K562 (cell line): Measurements from ENCODE around the gene SLC6A20. TPM values are rescaled to one million over a fixed set of nuclear protein-coding genes. Genes with fewer than 3 reads are reported as not detected.

Experiments used
- ATAC-seq: fragments of 200-7000 bp; cut with Tn5 transposase; 3 replicates; pipeline ENCODE4 v1.9.1; 2020; ENCODE audit warnings: moderate library complexity
- BruUV-seq: library from RNA; stranded (reverse); fragments of 400-500 nt; replicated peaks from 2 replicates; lab custom pipeline; 2021; lab: Mats Ljungman, UMichigan
- CTCF ChIA-PET: fragments of 300-600 bp; formaldehyde crosslinking; extraction: SDS; loops from one replicate; lab custom pipeline; 2021; ENCODE audit warnings: low intra/inter-chr PET ratio; lab: Yijun Ruan, JAX
- POLR2A ChIA-PET: fragments of 300-600, 350-650 bp; sonication (Branson Sonifier 250); formaldehyde crosslinking; extraction: SDS; loops from one replicate; lab custom pipeline; 2021; ENCODE audit warnings: antibody characterized with exemption, inconsistent platforms; lab: Yijun Ruan, JAX
- DNase-seq, 4 experiments: peaks; one replicate each; pipeline versions ENCODE4 v3.0.0 to v3.0.0-alpha.2; 2011 to 2018; ENCODE audit warnings: low spot score in 3 of 4, mixed read lengths in 3 of 4; ENCODE audit errors: extremely low read depth in 1 of 4
- FAIRE-seq: peaks from 2 replicates; lab custom pipeline; 2011; peaks lifted over from hg19 to GRCh38; lab: Jason Lieb, UNC
- H2AFZ ChIP-seq: 2 replicates; pipeline ENCODE4 v1.6.0; 2011; ENCODE audit warnings: low read depth, low read length, control low read depth, inconsistent platforms
- H3K27ac ChIP-seq: fragments of 200-600 bp; 3 replicates; pipeline ENCODE4 v1.8.0; 2011; ENCODE audit warnings: low read depth, mild to moderate bottlenecking, control low read depth, inconsistent platforms, low read length, moderate library complexity, mixed read lengths; ENCODE audit errors: extremely low read depth
- H3K27me3 ChIP-seq, 2 experiments: fragments of 300-600 bp in 1 of 2; 2 replicates in 1 of 2; 3 replicates in 1 of 2; pipeline versions ENCODE4 v1.6.0 to v1.8.0; 2011; ENCODE audit warnings: inconsistent platforms in 2 of 2, low read length in 2 of 2, mild to moderate bottlenecking in 1 of 2, mixed read lengths in 1 of 2, moderate library complexity in 1 of 2; ENCODE audit not compliant: control insufficient read depth in 2 of 2, insufficient read depth in 2 of 2
- H3K36me3 ChIP-seq: fragments of 300-600 bp; 3 replicates; pipeline ENCODE4 v1.8.0; 2011; ENCODE audit warnings: mild to moderate bottlenecking, low read length, inconsistent platforms; ENCODE audit not compliant: control insufficient read depth, insufficient read depth
- H3K4me1 ChIP-seq, 2 experiments: fragments of 200-600 bp in 1 of 2; replicated peaks in 1 of 2; 2 replicates in 1 of 2; 3 replicates in 1 of 2; pipeline versions ENCODE4 v1.5.1 to v1.8.0; 2011; ENCODE audit warnings: inconsistent platforms in 2 of 2, low read length in 2 of 2, mild to moderate bottlenecking in 1 of 2, mixed read lengths in 1 of 2, moderate library complexity in 1 of 2; ENCODE audit not compliant: control insufficient read depth in 2 of 2, insufficient read depth in 2 of 2
- H3K4me2 ChIP-seq: 2 replicates; pipeline ENCODE4 v1.6.1; 2011; ENCODE audit warnings: low read length, control low read depth, inconsistent platforms, mixed read lengths; ENCODE audit not compliant: insufficient read depth
- H3K4me3 ChIP-seq: fragments of 200-600 bp; sonication (generic), shearing (Covaris generic); 2 replicates; pipeline ENCODE4 v1.5.1; 2016; ENCODE audit warnings: control low read depth, inconsistent platforms
- H3K79me2 ChIP-seq: fragments of 200-600 bp; 3 replicates; pipeline ENCODE4 v1.8.0; 2011; ENCODE audit warnings: low read length, inconsistent platforms; ENCODE audit not compliant: control insufficient read depth, insufficient read depth
- H3K9ac ChIP-seq, 2 experiments: 2 replicates each; pipeline versions ENCODE4 v1.6.0 to v1.6.1; 2011; ENCODE audit warnings: low read depth in 2 of 2, low read length in 2 of 2, control low read depth in 1 of 2, inconsistent platforms in 1 of 2, mild to moderate bottlenecking in 1 of 2, mixed read lengths in 1 of 2; ENCODE audit not compliant: insufficient read depth in 1 of 2
- H3K9me1 ChIP-seq: one replicate; pipeline ENCODE4 v1.6.0; 2011; ENCODE audit warnings: inconsistent platforms, mild to moderate bottlenecking, low read length, moderate library complexity; ENCODE audit not compliant: control insufficient read depth, insufficient read depth
- H3K9me3 ChIP-seq: replicated peaks from 2 replicates; pipeline ENCODE4 v1.5.1; 2011; ENCODE audit warnings: low read depth, low read length, inconsistent platforms; ENCODE audit not compliant: control insufficient read depth, insufficient read depth
- H4K20me1 ChIP-seq: replicated peaks from 2 replicates; pipeline ENCODE4 v1.6.1; 2011; ENCODE audit warnings: low read length, inconsistent platforms, mixed read lengths; ENCODE audit not compliant: control insufficient read depth, insufficient read depth
- BRCA1 ChIP-seq, 2 experiments: fragments of 450-650 bp in 1 of 2; sonication (generic) in 1 of 2; formaldehyde crosslinking in 1 of 2; IDR thresholded peaks; 2 replicates each; pipeline versions ENCODE4 v1.5.0 to v1.6.1; 2017 to 2020; ENCODE audit warnings: mild to moderate bottlenecking in 1 of 2, missing genetic modification reagents in 1 of 2
- CTCF ChIP-seq, 3 experiments: IDR thresholded peaks in 2 of 3; conservative IDR thresholded peaks in 1 of 3; 2 replicates each; pipeline ENCODE4 v1.5.1; 2011 to 2012; ENCODE audit warnings: low read length in 3 of 3, mild to moderate bottlenecking in 3 of 3, control low read depth in 2 of 3, improper control_type of control experiment in 1 of 3, inconsistent platforms in 1 of 3, low read depth in 1 of 3, mixed read lengths in 1 of 3, moderate library complexity in 1 of 3; ENCODE audit not compliant: insufficient read depth in 2 of 3
- DIDO1 ChIP-seq: fragments of 450-650 bp; IDR thresholded peaks from 2 replicates; pipeline ENCODE4 v1.6.1; 2016; ENCODE audit warnings: low read depth, missing biosample characterization, missing genetic modification characterization
- FIP1L1 ChIP-seq: fragments of 200-400 bp; formaldehyde crosslinking; IDR thresholded peaks from 2 replicates; pipeline ENCODE4 v1.6.1; 2018; ENCODE audit warnings: mild to moderate bottlenecking, low read depth, low read length; ENCODE audit not compliant: poor library complexity, severe bottlenecking
- FOXP1 ChIP-seq: sonication (generic); formaldehyde crosslinking; IDR thresholded peaks from 2 replicates; pipeline ENCODE4 v1.8.0; 2022; ENCODE audit warnings: mild to moderate bottlenecking, missing genetic modification reagents
- HDAC8 ChIP-seq: fragments of 450-650 bp; IDR thresholded peaks from 2 replicates; pipeline ENCODE4 v1.6.1; 2016; ENCODE audit warnings: mild to moderate bottlenecking, missing genetic modification characterization, moderate library complexity, missing compliant biosample characterization
- NFE2 ChIP-seq: IDR thresholded peaks from 2 replicates; pipeline ENCODE4 v1.6.1; 2014; ENCODE audit warnings: antibody characterized with exemption, low read depth
- NR1H2 ChIP-seq: sonication (generic); formaldehyde crosslinking; IDR thresholded peaks from 2 replicates; pipeline ENCODE4 v1.4.0; 2020; ENCODE audit warnings: mild to moderate bottlenecking, missing genetic modification reagents
- STAT6 ChIP-seq: sonication (generic); formaldehyde crosslinking; IDR thresholded peaks from 2 replicates; pipeline ENCODE4 v1.8.1; 2023; ENCODE audit warnings: mild to moderate bottlenecking, missing genetic modification reagents
- TAF1 ChIP-seq: IDR thresholded peaks from 2 replicates; pipeline ENCODE4 v1.6.1; 2011; ENCODE audit warnings: mild to moderate bottlenecking, low read length, moderate library complexity; ENCODE audit not compliant: insufficient read depth, control insufficient read depth, severe bottlenecking; ENCODE audit errors: extremely low read depth
- ZKSCAN8 ChIP-seq: fragments of 200-800 bp; sonication (Bioruptor generic); IDR thresholded peaks from 2 replicates; pipeline ENCODE4 v1.6.1; 2016; ENCODE audit warnings: missing genetic modification characterization, missing compliant biosample characterization
- ZNF263 ChIP-seq: sonication (generic); formaldehyde crosslinking; IDR thresholded peaks from 2 replicates; pipeline ENCODE4 v1.8.0; 2022; ENCODE audit warnings: mild to moderate bottlenecking, missing genetic modification reagents, borderline replicate concordance
- ZNF668 ChIP-seq: fragments of 250-450 bp; sonication (Bioruptor Pico); IDR thresholded peaks from 2 replicates; pipeline ENCODE4 v1.8.0; 2022; ENCODE audit warnings: mild to moderate bottlenecking, inconsistent platforms
- ZNF778 ChIP-seq: fragments of 450-650 bp; formaldehyde crosslinking; IDR thresholded peaks from 2 replicates; pipeline ENCODE4 v1.4.0; 2020; ENCODE audit warnings: mild to moderate bottlenecking, moderate library complexity
- WGBS: fragments of 100-300 bp; shearing (Covaris generic); methylation state at CpG from one replicate; pipeline ENCODE4 v1.1.6; 2016; ENCODE audit warnings: low coverage, mixed read lengths; ENCODE audit not compliant: insufficient coverage; ENCODE audit errors: missing lambda C conversion rate; 5-methylcytosine and 5-hydroxymethylcytosine counted together
- in situ Hi-C: fragments of 300-500 bp; cut with MboI; formaldehyde crosslinking; loops from 4 replicates; pipeline ENCODE4 v1.15.0; 2018; ENCODE audit warnings: inconsistent platforms, mixed read lengths
- intact Hi-C: fragments of 100-400 bp; cut with micrococcal nuclease; formaldehyde crosslinking; loops from 2 replicates; pipeline ENCODE4 v1.14.2; 2022
- polyA plus RNA-seq, 8 experiments: library from polyadenylated mRNA; depleted of rRNA in 4 of 8; stranded (reverse) in 5 of 8; unstranded in 3 of 8; fragments of >200 nt; fragmentation: Nextera tagmentation in 2 of 8; fragmentation: Illumina TruSeq in 1 of 8; extraction: Ambion mirVana in 2 of 8; extraction: Trizol in 1 of 8; gene quantifications; 2 replicates each; pipeline versions ENCODE4 v1.2.1 to v1.2.3, GENCODE V29; 2011 to 2014; ENCODE audit warnings: inconsistent platforms in 1 of 8, missing spikeins in 1 of 8
- total RNA-seq, 7 experiments: library from RNA; depleted of rRNA in 6 of 7; stranded (reverse); fragments of >200 nt in 6 of 7; fragmentation: Illumina TruSeq in 2 of 7; extraction: Trizol in 2 of 7; gene quantifications; 2 replicates each; pipeline versions ENCODE4 v1.2.1 to v1.2.3, GENCODE V29; 2011 to 2021; ENCODE audit warnings: low replicate concordance in 1 of 7

Gene SLC6A20
- total and polyA plus RNA-seq, 9 of the 15 experiments (the other 6 are each of a cell fraction or from before 2014, with no cell fraction given) = not detected

GRCh38 chr3:45832699-45833098 is 36.4 kb upstream of the SLC6A20 start (continued):
- no peak for TF ChIP-seq STAT6
- TF ChIP-seq NR1H2 (CRISPR knock-in tag) = no peak
- TF ChIP-seq ZNF263 (CRISPR knock-in tag) = no peak

- no peak overlapping the region for H3K9ac ChIP-seq
- CTCF ChIA-PET = no interaction called here
- H3K36me3 ChIP-seq = 0 out of 3 replicates have a peak, but pooled peaks cover 3% of the 10 kb centered on the region
- H3K9me1 ChIP-seq = no peaks in the 10 kb centered on the region
- H3K79me2 ChIP-seq = no peaks in the 10 kb centered on the region
- ATAC-seq (no peak), FAIRE-seq (no peak)
- H3K27me3 ChIP-seq = no peaks in the 10 kb centered on the region
- BruUV-seq = no TSS peak
- in situ Hi-C loops (no loop called here), intact Hi-C loops (loop anchor here (5.0 kb wide), 1 partner anchor 68 kb away; no protein-coding TSS in a partner anchor)
- H3K27ac ChIP-seq = no peak overlapping the region
- H3K4me3 ChIP-seq = no peak overlapping the region
- WGBS = 63% methylated on average over 5 of the region's 5 CpGs
- TF ChIP-seq ZNF668 (no peak), FOXP1 (CRISPR knock-in tag) (no peak), FIP1L1 (no peak), ZKSCAN8 (CRISPR knock-in tag) (no peak), CTCF (IDR thresholded peaks at IDR 0.05 in 2 of 3, conservative IDR thresholded peaks at IDR 0.05 in 1 of 3; ENCODE audit: insufficient read depth in 2 of 3, low read depth in 1 of 3, low read length in 3 of 3) (no peak), TAF1 (no peak), BRCA1 (IDR thresholded peaks at IDR 0.05) (no peak), BRCA1 (CRISPR knock-in tag; IDR thresholded peaks at IDR 0.05) (no peak), NFE2 (no peak), DIDO1 (tag) (no peak), HDAC8 (no peak), ZNF778 (CRISPR knock-in tag) (no peak)
- TF ChIP-seq, all 486 proteins: peak for 0
- no peaks in the 10 kb centered on the region for H3K9me3 ChIP-seq
- H3K4me1 ChIP-seq = no peaks in the 10 kb centered on the region
- no peak overlapping the region for H2AFZ ChIP-seq
- no peak for DNase-seq
- H3K4me2 ChIP-seq = no peak overlapping the region
- POLR2A ChIA-PET = interaction anchor here (1.3 kb wide), 1 partner anchor 614 kb away, joined by 3 read pairs; no protein-coding TSS in a partner anchor
- H4K20me1 ChIP-seq = no peaks in the 10 kb centered on the region
Measured at GRCh38 chr3:45830121-45830520, 33.8 kb upstream of the SLC6A20 start.
